HepG2 (cell line): ENCODE data around the gene MYLK.

Experiments used
- CTCF ChIP-seq: sonication (generic); formaldehyde crosslinking; IDR thresholded peaks from 2 replicates; pipeline ENCODE4 v1.5.0; 2020; ENCODE audit warnings: mild to moderate bottlenecking, missing genetic modification reagents, moderate library complexity
- DMAP1 ChIP-seq: IDR thresholded peaks from 2 replicates; pipeline ENCODE4 v1.6.1; 2016
- EHMT2 ChIP-seq: fragments of 200-600 bp; sonication (generic); IDR thresholded peaks from 2 replicates; pipeline ENCODE4 v1.7.0; 2017; ENCODE audit warnings: antibody characterized with exemption, low read depth, low read length, borderline replicate concordance
- IRF1 ChIP-seq: sonication (generic); formaldehyde crosslinking; IDR thresholded peaks from 2 replicates; pipeline ENCODE4 v1.4.0; 2020; ENCODE audit warnings: low read depth, mild to moderate bottlenecking, missing genetic modification reagents
- KAT7 ChIP-seq: IDR thresholded peaks from 2 replicates; pipeline ENCODE4 v1.6.1; 2018; ENCODE audit warnings: borderline replicate concordance, missing compliant biosample characterization
- KDM5B ChIP-seq: sonication (generic); formaldehyde crosslinking; IDR thresholded peaks from 2 replicates; pipeline ENCODE4 v1.4.0; 2020; ENCODE audit warnings: missing genetic modification reagents, mild to moderate bottlenecking, borderline replicate concordance
- MYC ChIP-seq: sonication (generic); formaldehyde crosslinking; IDR thresholded peaks from 2 replicates; pipeline ENCODE4 v1.9.0; 2021; ENCODE audit warnings: missing genetic modification reagents, borderline replicate concordance
- NCOA5 ChIP-seq: sonication (generic); formaldehyde crosslinking; IDR thresholded peaks from 2 replicates; pipeline ENCODE4 v1.4.0; 2020; ENCODE audit warnings: missing genetic modification reagents
- NR2C2 ChIP-seq: sonication (generic); formaldehyde crosslinking; IDR thresholded peaks from 2 replicates; pipeline ENCODE4 v1.4.0; 2020; ENCODE audit warnings: missing genetic modification reagents, mild to moderate bottlenecking, moderate library complexity, borderline replicate concordance
- NRL ChIP-seq: sonication (generic); formaldehyde crosslinking; IDR thresholded peaks from 2 replicates; pipeline ENCODE4 v1.5.0; 2020; ENCODE audit warnings: missing genetic modification reagents, mild to moderate bottlenecking, moderate library complexity, borderline replicate concordance
- STAT6 ChIP-seq: sonication (generic); formaldehyde crosslinking; IDR thresholded peaks from 2 replicates; pipeline ENCODE4 v1.4.0; 2020; ENCODE audit warnings: missing genetic modification reagents, mild to moderate bottlenecking, borderline replicate concordance
- ZBTB46 ChIP-seq: sonication (generic); formaldehyde crosslinking; IDR thresholded peaks from 2 replicates; pipeline ENCODE4 v1.4.0; 2020; ENCODE audit warnings: mild to moderate bottlenecking, missing genetic modification reagents, borderline replicate concordance

- no peak for TF ChIP-seq IRF1 (CRISPR knock-in tag)
- TF ChIP-seq CTCF (CRISPR knock-in tag), result no peak
- TF ChIP-seq KAT7 (CRISPR knock-in tag), result no peak
- no peak for TF ChIP-seq EHMT2
- no peak for TF ChIP-seq NRL (CRISPR knock-in tag)
- TF ChIP-seq DMAP1 (CRISPR knock-in tag), result no peak
- TF ChIP-seq NCOA5 (CRISPR knock-in tag), result no peak
- TF ChIP-seq KDM5B (CRISPR knock-in tag), result no peak
- no peak for TF ChIP-seq NR2C2 (CRISPR knock-in tag)
- no peak for TF ChIP-seq MYC
- no peak for TF ChIP-seq STAT6 (CRISPR knock-in tag)
- no peak for TF ChIP-seq ZBTB46 (CRISPR knock-in tag)
These were observed 227.9 kb downstream of the MYLK start for GRCh38 chr3:123656274-123656673.
